NT2/D1 (cell line): ENCODE measurements around the gene UBAC1.

Experiments used
- DNase-seq: peaks from one replicate; pipeline ENCODE4 v3.0.0-alpha.2; 2011; ENCODE audit warnings: low read depth, low spot score
- H3K27me3 ChIP-seq: 2 replicates; pipeline ENCODE4 v1.6.0; 2011; ENCODE audit warnings: mild to moderate bottlenecking; ENCODE audit not compliant: insufficient read length, insufficient read depth
- H3K36me3 ChIP-seq: 2 replicates; pipeline ENCODE4 v1.6.1; 2011; ENCODE audit warnings: mild to moderate bottlenecking, low read length, mixed read lengths; ENCODE audit not compliant: insufficient read depth, insufficient read length
- H3K4me1 ChIP-seq: 2 replicates; pipeline ENCODE4 v1.5.1; 2011; ENCODE audit not compliant: insufficient read depth, insufficient read length
- H3K4me3 ChIP-seq: 2 replicates; pipeline ENCODE4 v1.5.1; 2011; ENCODE audit warnings: low read depth; ENCODE audit not compliant: insufficient read length
- H3K9ac ChIP-seq: 2 replicates; pipeline ENCODE4 v1.6.0; 2011; ENCODE audit warnings: low read depth; ENCODE audit not compliant: insufficient read length
- H3K9me3 ChIP-seq: 2 replicates; pipeline ENCODE4 v1.5.1; 2011; ENCODE audit warnings: mild to moderate bottlenecking, low read length; ENCODE audit not compliant: insufficient read depth
- SUZ12 ChIP-seq: IDR thresholded peaks from 2 replicates; pipeline ENCODE4 v1.6.1; 2011; ENCODE audit not compliant: insufficient read length, insufficient read depth; ENCODE audit errors: extremely low read depth
- YY1 ChIP-seq: IDR thresholded peaks from 2 replicates; pipeline ENCODE4 v1.6.1; 2011; ENCODE audit not compliant: insufficient read length, insufficient read depth
- ZNF274 ChIP-seq: IDR thresholded peaks from 2 replicates; pipeline ENCODE4 v1.6.1; 2011; ENCODE audit warnings: mild to moderate bottlenecking, low read depth, low read length

UBAC1 gene

DNA sequence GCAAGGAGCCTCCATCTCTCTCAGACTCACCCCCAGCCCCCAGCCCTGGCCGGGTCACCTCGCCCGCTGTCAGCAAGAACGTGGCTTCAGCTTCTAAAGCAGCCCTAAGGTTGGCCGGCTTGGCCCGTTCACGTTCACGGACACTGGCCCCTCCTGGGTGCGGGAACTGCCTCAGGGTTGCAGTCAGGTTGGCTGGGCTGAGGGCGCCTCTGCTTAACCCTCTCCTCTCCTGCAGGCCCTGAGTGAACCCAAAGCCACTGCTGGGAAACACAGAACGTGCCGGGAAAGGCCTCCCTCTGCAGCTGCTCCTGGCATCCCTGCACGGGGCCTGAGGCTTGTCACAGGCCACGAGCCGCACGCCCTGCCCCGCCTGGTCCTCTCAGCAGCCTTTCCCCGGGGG lies 40.1 kb upstream of the UBAC1 start:
- DNase-seq = no peak
- TF ChIP-seq SUZ12 (no peak), ZNF274 (no peak), YY1 (no peak)

DNA sequence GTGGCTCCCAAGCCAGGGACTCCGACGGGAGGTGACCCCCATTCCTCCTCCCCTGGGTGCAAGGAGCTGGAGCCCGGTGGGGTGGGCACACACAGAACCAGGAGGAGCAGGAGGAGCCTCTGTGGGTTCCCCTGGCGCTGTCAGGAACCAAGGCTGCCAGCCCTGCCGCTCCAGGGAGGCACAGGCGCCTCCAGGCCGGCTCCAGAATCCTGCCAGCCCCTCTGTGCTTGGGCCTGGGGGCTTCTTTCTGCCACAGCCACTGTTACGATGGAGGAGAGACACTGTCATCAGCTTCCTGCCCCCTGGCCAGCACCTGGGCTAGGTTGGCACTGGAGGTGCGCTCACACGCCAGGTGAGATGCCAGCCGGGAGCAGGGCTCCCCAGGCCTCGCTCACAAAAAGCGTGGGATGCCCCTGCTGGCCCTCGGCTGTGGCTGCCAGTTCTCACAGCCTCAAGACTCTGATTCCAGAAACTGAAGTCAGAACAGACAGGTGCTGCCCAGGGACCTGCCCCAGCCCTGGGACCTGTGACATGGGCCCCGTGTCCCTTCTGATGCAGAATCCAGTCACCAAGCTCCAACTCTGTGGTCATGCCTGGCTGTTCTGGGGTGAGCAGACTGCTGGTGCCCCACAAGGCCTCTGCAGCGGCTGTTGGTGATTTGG lies 37.4 kb upstream of the UBAC1 start:
- no peak overlapping the region for H3K4me3 ChIP-seq
- no peaks in the 10 kb centered on the region for H3K27me3 ChIP-seq
- no peaks in the 10 kb centered on the region for H3K9me3 ChIP-seq
- peaks cover 42% of the 10 kb centered on the region for H3K4me1 ChIP-seq
- H3K9ac ChIP-seq = peak overlapping the region; percentile 42
- TF ChIP-seq SUZ12 (no peak), YY1 (no peak), ZNF274 (no peak)
- no peaks in the 10 kb centered on the region for H3K36me3 ChIP-seq
- no peak for DNase-seq

More for the DNA sequence above, 40.1 kb upstream of the UBAC1 start:
- no peaks in the 10 kb centered on the region for H3K27me3 ChIP-seq
- peak overlapping the region; percentile 21 for H3K9ac ChIP-seq
- peaks cover 46% of the 10 kb centered on the region for H3K4me1 ChIP-seq
- peaks cover 1% of the 10 kb centered on the region for H3K36me3 ChIP-seq
- no peak overlapping the region for H3K4me3 ChIP-seq
- H3K9me3 ChIP-seq = no peaks in the 10 kb centered on the region

DNA sequence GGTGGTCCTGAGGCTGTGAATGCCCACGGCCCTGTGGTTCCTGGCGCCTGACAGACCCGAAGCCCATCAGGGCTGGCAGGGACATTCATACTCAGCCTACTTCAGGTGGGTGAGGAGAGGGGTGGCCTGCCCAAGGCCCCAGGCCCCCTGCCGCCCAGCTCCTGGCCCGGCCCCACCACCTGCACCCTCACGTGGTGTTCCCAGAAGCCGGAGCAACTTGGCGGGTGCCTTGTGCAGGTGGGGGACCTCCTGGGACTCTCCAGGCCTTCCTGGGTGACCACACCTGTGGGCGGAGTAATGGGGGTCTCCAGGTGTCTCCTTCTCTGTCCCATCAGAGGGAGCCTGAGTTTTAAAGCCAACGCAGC lies 36.8 kb upstream of the UBAC1 start:
- Histone ChIP-seq H3K9me3 (no peaks in the 10 kb centered on the region), H3K4me1 (peaks cover 42% of the 10 kb centered on the region), H3K4me3 (no peak overlapping the region), H3K9ac (no peak overlapping the region), H3K27me3 (no peaks in the 10 kb centered on the region), H3K36me3 (no peaks in the 10 kb centered on the region)
- no peak for TF ChIP-seq ZNF274
- TF ChIP-seq YY1 = no peak
- no peak for TF ChIP-seq SUZ12
- DNase-seq = no peak

DNA sequence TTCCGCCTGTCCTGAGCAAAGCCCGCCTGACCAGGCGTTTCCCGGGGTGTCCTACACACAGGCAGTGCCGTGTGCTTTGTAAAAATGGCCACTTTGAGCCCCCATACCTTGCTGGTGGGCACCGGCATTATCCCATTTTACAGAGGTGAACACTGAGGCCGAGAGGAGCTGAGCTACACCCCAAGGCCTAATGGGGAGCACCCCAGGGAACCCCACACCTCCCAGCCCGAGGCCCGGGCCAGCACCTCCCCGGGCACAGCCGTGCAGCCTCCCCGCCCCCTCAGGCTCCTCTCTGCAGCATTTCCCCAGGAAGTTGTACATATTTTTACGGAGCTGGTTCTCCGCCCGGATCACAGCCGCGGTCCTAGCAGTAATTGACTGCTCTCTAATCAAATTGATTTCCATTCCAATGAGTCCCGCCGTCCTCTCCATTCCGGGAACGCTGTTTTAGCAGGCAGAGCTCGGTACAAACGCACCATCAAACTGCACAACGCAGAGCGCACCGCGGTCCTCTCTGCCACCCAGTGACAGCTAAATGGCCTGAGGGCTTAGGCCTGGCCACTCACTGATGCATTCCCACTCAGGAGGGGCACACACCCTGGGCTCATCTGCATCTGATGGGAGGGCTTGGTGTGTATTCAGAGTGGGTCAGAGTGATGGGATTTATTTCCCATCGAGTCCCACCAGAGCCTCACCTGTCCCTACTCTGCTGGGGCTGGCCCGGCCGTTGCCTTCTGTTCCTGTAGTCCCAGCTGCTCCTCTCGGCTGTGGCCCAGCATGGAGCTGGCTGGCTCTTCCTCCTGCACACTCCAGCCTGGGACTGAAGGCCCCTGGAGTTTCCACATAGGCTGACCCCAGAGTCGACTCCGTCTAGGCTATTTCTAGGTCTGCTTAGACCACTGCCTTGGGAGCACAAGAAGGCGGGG lies 36.2 kb upstream of the UBAC1 start:
- Histone ChIP-seq H3K4me3 (no peak overlapping the region), H3K9ac (peak overlapping the region; percentile 45), H3K4me1 (peaks cover 39% of the 10 kb centered on the region), H3K36me3 (no peaks in the 10 kb centered on the region), H3K27me3 (no peaks in the 10 kb centered on the region), H3K9me3 (no peaks in the 10 kb centered on the region)
- TF ChIP-seq YY1 (no peak), SUZ12 (no peak), ZNF274 (no peak)
- DNase-seq = no peak

DNA sequence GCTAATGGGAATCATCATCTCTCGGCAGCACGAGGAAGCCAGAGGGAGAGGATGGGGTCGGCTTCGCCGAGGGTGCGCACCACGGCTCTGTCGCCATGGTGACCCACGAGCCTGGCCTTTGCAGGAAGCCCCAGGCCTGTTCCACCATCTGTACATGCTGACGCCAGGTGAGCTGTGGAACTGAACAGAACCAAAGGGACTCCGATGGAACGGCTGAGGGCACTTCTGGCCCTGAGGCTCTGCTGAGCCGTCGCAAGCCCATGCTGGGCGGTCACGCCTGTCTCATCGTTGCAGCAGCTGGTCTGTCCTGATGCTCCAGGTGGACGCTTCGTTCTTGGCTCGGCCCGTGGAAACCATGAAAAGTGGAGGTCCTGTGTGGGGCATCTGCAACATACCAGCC lies 34.6 kb upstream of the UBAC1 start:
- peak overlapping the region; percentile 17 for H3K9ac ChIP-seq
- peaks cover 40% of the 10 kb centered on the region for H3K4me1 ChIP-seq
- DNase-seq = no peak
- H3K4me3 ChIP-seq = no peak overlapping the region
- H3K27me3 ChIP-seq = no peaks in the 10 kb centered on the region
- no peaks in the 10 kb centered on the region for H3K9me3 ChIP-seq
- no peaks in the 10 kb centered on the region for H3K36me3 ChIP-seq
- no peak for TF ChIP-seq YY1
- TF ChIP-seq SUZ12 = no peak
- TF ChIP-seq ZNF274 = no peak

DNA sequence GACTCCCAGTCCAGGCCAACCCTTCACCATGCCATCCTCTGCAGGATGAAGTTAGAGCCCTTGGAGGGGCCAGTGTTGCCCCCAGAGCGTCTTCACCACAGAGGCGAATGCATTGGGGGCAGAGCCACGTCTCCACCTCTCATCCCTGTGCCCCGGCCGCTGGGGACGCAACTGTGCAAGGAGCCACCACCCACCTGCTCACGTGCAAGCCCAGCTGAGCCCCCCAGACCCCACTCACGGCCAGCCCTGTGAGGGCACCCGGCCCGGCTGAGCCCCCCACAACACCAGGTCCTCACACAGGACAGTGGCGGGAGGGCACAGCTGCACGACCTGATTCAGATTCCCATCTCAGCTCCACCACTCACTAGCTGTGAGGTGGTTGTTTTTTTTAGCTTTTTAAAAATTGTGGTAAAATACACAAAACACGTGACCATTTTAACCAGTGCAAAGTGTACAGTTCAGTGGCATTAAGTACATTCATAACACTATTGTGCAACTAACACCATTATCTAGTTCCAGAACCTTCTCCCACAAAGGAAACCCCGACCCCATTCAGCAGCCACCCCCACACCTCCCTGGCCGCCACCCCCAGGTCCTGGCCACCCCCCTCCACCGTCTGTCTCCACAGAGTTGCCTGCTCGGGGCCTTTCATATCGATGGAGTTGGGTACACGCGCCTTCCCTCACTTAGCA lies 33.5 kb upstream of the UBAC1 start:
- Histone ChIP-seq H3K36me3 (no peaks in the 10 kb centered on the region), H3K9me3 (no peaks in the 10 kb centered on the region), H3K9ac (no peak overlapping the region), H3K27me3 (no peaks in the 10 kb centered on the region), H3K4me1 (peaks cover 34% of the 10 kb centered on the region), H3K4me3 (no peak overlapping the region)
- TF ChIP-seq YY1 (no peak), SUZ12 (no peak), ZNF274 (no peak)
- no peak for DNase-seq

DNA sequence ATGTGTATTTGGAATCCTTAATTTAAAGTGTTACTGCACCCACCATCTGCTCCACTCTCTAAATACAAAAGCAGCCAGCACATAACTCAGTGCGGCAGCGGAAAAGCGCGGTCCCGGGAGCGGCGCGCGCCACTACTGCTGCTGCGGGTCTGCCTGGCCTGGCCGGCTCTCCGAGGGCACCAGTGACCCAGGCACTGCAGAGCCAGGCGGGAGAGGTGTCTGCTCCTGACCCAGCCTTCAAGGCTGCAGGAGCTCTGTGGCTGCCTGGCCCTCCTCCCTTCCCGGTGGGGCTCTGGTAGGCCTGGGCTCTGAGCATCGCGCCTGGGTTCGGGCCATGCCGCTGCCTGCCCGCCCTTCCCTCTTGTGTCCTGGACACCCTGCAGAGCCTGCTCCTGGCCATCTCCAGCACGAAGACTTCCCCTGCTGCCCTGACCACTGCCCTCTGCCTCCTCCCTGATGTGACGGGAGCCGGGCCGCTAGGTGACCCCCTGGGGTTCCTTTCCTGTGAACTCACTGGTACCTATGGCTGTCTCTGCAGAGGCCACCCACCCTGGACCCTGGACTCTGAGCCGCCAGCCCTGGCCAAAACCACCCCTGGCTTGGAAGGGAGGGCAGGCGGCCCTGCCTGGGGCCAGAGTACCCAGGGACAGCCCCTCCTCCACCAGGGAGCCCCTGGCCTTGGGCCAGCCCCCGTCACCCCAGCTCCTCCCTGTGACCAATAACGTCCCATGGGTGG lies 32.8 kb upstream of the UBAC1 start:
- Histone ChIP-seq H3K9me3 (no peaks in the 10 kb centered on the region), H3K4me3 (no peak overlapping the region), H3K27me3 (no peaks in the 10 kb centered on the region), H3K36me3 (no peaks in the 10 kb centered on the region), H3K4me1 (peaks cover 35% of the 10 kb centered on the region), H3K9ac (peak overlapping the region; percentile 87)
- no peak for DNase-seq
- TF ChIP-seq ZNF274 (no peak), SUZ12 (no peak), YY1 (no peak)
